Occipital lobe (tissue), 2 donors: ENCODE data around the gene ZSCAN12. TPM values are rescaled to one million over a fixed set of nuclear protein-coding genes. Genes with fewer than 3 reads are reported as not detected.
"Not testable (repeated sequence)": the region's sequence is repeated elsewhere in the genome, so short reads cannot be mapped to it uniquely, and the experiment has no call there.

Source experiments
- DNase-seq: peaks from one replicate; lab custom pipeline; 2025; lab: John Stamatoyannopoulos, UW
- total RNA-seq: library from RNA; depleted of rRNA; stranded (reverse); fragments of >200 nt; gene quantifications from one replicate; pipeline ENCODE4 v1.2.3, GENCODE V29; 2014

ZSCAN12 gene
- total RNA-seq: 19.0 TPM

- peak; percentile 84 for DNase-seq
Observed at GRCh38 chr6:28399350-28400121, at the start of gene ZSCAN12. ZSCAN12 (minus strand) TSS chr6:28399747; CDS start chr6:28398405, 1,342 bp downstream.

- no peak for DNase-seq
Observed at GRCh38 chr6:28449056-28449455, 49.5 kb upstream of the ZSCAN12 start.

GRCh38 chr6:28447512-28447906, 48.0 kb upstream of the ZSCAN12 start:
- not testable (repeated sequence) for DNase-seq

GRCh38 chr6:28446818-28447511, 47.4 kb upstream of the ZSCAN12 start:
- DNase-seq: peak; percentile 21

GRCh38 chr6:28444759-28445158, 45.2 kb upstream of the ZSCAN12 start:
- not testable (repeated sequence) for DNase-seq

- DNase-seq: peak; percentile 79
Observed at GRCh38 chr6:28443112-28443773, 43.7 kb upstream of the ZSCAN12 start, which contains the start of gene ZSCAN23. ZSCAN23 (minus strand) TSS chr6:28443491; CDS start chr6:28436266, 7,225 bp downstream.

- DNase-seq: no peak
Observed at GRCh38 chr6:28442586-28442985, 43.0 kb upstream of the ZSCAN12 start.

GRCh38 chr6:28436404-28436803, 36.9 kb upstream of the ZSCAN12 start:
- DNase-seq: no peak

GRCh38 chr6:28433119-28433518, 33.6 kb upstream of the ZSCAN12 start:
- DNase-seq: no peak

GRCh38 chr6:28429781-28430180, 30.2 kb upstream of the ZSCAN12 start:
- DNase-seq: no peak

GRCh38 chr6:28425944-28426541, 26.5 kb upstream of the ZSCAN12 start:
- no peak for DNase-seq

GRCh38 chr6:28424163-28424562, 24.6 kb upstream of the ZSCAN12 start:
- DNase-seq: no peak

GRCh38 chr6:28423546-28423945, 24.0 kb upstream of the ZSCAN12 start:
- no peak for DNase-seq

GRCh38 chr6:28413681-28414080, 14.1 kb upstream of the ZSCAN12 start:
- DNase-seq: no peak

GRCh38 chr6:28410767-28411166, 11.2 kb upstream of the ZSCAN12 start:
- no peak for DNase-seq

GRCh38 chr6:28408076-28408802, 8.7 kb upstream of the ZSCAN12 start:
- DNase-seq: no peak

GRCh38 chr6:28407401-28407800, 7.9 kb upstream of the ZSCAN12 start:
- no peak for DNase-seq

- not testable (repeated sequence) for DNase-seq
Observed at GRCh38 chr6:28403923-28404322, 4.4 kb upstream of the ZSCAN12 start.

- DNase-seq: no peak
Observed at GRCh38 chr6:28402197-28402596, 2.6 kb upstream of the ZSCAN12 start.

- DNase-seq: no peak
Observed at GRCh38 chr6:28401172-28401571, 1.6 kb upstream of the ZSCAN12 start.

- DNase-seq: no peak
Observed at GRCh38 chr6:28400122-28400451, 540 bp upstream of the ZSCAN12 start.
